ENCODE measurements around the gene ZNF221. TPM values are rescaled to one million over a fixed set of nuclear protein-coding genes. Genes with fewer than 3 reads are reported as not detected.

The ZNF221 gene
- total RNA-seq, 1 experiment from 2014 or later: 6.2 TPM

DNA sequence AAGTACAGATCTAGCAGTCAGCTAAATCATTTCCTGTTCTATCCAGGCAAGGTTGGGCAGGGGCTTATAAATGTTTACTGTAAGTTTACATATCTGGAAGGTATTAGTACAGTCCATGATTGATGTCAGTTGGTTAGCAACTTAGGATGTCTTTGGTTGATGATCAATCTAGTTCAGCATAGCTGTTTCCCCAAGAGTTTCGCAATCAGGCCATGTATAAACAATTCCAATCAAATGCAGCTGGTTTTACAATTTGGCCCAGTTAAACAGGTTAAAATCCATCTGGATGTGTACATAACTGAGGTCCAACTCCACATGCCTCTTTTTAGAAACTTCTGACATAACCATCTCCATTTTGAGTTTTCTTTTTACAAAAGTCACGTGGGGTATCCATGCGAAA, 6.9 kb downstream of the ZNF221 start:
- Mint-ChIP-seq H3K36me3 (ENCODE audit: insufficient read depth, unreplicated experiment) (no peaks in the 10 kb centered on the region), H3K9me3 (ENCODE audit: unreplicated experiment) (peaks cover 27% of the 10 kb centered on the region), H3K4me1 (ENCODE audit: low read depth, unreplicated experiment) (no peaks in the 10 kb centered on the region), H3K27me3 (ENCODE audit: insufficient read depth, unreplicated experiment) (no peaks in the 10 kb centered on the region), H3K27ac (ENCODE audit: unreplicated experiment) (no peak overlapping the region), H3K4me3 (ENCODE audit: unreplicated experiment) (no peak overlapping the region)
- Histone ChIP-seq H3K36me3 (ENCODE audit: control insufficient read depth, insufficient read depth, low read length) (no peaks in the 10 kb centered on the region; the same call in 1 of the 2 replicates), H3K9me3 (no peaks in the 10 kb centered on the region), H3K4me3 (ENCODE audit: low read depth, low read length) (no peak overlapping the region), H3K4me1 (peaks cover 4% of the 10 kb centered on the region; the same call in 1 of the 2 replicates), H3K27me3 (replicated peaks; ENCODE audit: control insufficient read depth, insufficient read depth, low read length) (no peaks in the 10 kb centered on the region; the same call in 1 of the 2 replicates)
- BruUV-seq (replicated peaks): no TSS peak
- POLR2A ChIA-PET: interaction anchor here (0.5 kb wide), 1 partner anchor 21 kb away, joined by 3 read pairs; no protein-coding TSS in a partner anchor
- TF ChIP-seq, protein P1, sequence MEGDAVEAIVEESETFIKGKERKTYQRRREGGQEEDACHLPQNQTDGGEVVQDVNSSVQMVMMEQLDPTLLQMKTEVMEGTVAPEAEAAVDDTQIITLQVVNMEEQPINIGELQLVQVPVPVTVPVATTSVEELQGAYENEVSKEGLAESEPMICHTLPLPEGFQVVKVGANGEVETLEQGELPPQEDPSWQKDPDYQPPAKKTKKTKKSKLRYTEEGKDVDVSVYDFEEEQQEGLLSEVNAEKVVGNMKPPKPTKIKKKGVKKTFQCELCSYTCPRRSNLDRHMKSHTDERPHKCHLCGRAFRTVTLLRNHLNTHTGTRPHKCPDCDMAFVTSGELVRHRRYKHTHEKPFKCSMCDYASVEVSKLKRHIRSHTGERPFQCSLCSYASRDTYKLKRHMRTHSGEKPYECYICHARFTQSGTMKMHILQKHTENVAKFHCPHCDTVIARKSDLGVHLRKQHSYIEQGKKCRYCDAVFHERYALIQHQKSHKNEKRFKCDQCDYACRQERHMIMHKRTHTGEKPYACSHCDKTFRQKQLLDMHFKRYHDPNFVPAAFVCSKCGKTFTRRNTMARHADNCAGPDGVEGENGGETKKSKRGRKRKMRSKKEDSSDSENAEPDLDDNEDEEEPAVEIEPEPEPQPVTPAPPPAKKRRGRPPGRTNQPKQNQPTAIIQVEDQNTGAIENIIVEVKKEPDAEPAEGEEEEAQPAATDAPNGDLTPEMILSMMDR (IDR thresholded peaks at IDR 0.05; ENCODE audit: insufficient read depth in 1 of 2, low read depth in 1 of 2, low read length in 1 of 2, severe bottlenecking in 1 of 2, unreplicated experiment in 1 of 2): no peak
- intact Hi-C loops (cut with micrococcal nuclease; ENCODE audit: unreplicated experiment): loop anchor here (10.0 kb wide), 1 partner anchor 97 kb away; the partner anchor contains the start of gene ZNF223
- DNase-seq: peak in 1 of 2 experiments; percentile 6
- CTCF ChIA-PET: interaction anchor here (0.7 kb wide), 1 partner anchor 137 kb away, joined by 7 read pairs; no protein-coding TSS in a partner anchor

DNA sequence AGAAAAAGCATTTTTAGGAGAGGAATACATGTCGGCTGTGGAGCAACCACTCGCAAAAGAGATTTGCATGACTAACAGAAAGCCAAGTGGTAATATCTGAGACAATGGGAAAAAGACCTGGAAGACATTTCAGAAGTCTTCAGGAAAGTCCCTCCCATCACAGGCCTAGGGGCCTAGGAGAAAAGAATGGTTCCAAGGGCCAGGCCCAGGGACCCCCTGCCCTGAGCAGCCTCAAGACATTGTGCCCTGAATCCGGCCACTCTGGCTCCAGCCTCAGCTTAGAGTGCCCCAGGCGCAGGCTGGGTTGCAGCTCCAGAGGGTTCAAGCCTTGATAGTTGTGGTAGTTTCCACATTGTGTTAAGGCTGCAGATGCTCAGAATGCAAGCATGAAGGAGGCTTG, 9.4 kb downstream of the ZNF221 start:
- H3K9me3 ChIP-seq: peaks cover 19% of the 10 kb centered on the region; the same call in 1 of the 2 replicates
- H3K4me3 ChIP-seq (ENCODE audit: low read depth, low read length): no peak overlapping the region
- intact Hi-C loops (cut with micrococcal nuclease; ENCODE audit: unreplicated experiment): no loop called here
- Mint-ChIP-seq H3K4me1 (ENCODE audit: low read depth, unreplicated experiment) (no peaks in the 10 kb centered on the region), H3K36me3 (ENCODE audit: insufficient read depth, unreplicated experiment) (peaks cover 14% of the 10 kb centered on the region), H3K9me3 (ENCODE audit: unreplicated experiment) (peaks cover 50% of the 10 kb centered on the region), H3K4me3 (ENCODE audit: unreplicated experiment) (no peak overlapping the region), H3K27ac (ENCODE audit: unreplicated experiment) (no peak overlapping the region), H3K27me3 (ENCODE audit: insufficient read depth, unreplicated experiment) (no peaks in the 10 kb centered on the region)
- no peaks in the 10 kb centered on the region for H3K36me3 ChIP-seq (ENCODE audit: control insufficient read depth, insufficient read depth, low read length)
- BruUV-seq (replicated peaks): no TSS peak
- POLR2A ChIA-PET: no interaction called here
- TF ChIP-seq, protein P1 (IDR thresholded peaks at IDR 0.05; ENCODE audit: insufficient read depth in 1 of 2, low read depth in 1 of 2, low read length in 1 of 2, severe bottlenecking in 1 of 2, unreplicated experiment in 1 of 2): no peak
- H3K4me1 ChIP-seq: peaks cover 4% of the 10 kb centered on the region; the same call in 1 of the 2 replicates
- CTCF ChIA-PET: no interaction called here
- no peak for DNase-seq
- H3K27me3 ChIP-seq (replicated peaks; ENCODE audit: control insufficient read depth, insufficient read depth, low read length): no peaks in the 10 kb centered on the region; the same call in 1 of the 2 replicates

DNA sequence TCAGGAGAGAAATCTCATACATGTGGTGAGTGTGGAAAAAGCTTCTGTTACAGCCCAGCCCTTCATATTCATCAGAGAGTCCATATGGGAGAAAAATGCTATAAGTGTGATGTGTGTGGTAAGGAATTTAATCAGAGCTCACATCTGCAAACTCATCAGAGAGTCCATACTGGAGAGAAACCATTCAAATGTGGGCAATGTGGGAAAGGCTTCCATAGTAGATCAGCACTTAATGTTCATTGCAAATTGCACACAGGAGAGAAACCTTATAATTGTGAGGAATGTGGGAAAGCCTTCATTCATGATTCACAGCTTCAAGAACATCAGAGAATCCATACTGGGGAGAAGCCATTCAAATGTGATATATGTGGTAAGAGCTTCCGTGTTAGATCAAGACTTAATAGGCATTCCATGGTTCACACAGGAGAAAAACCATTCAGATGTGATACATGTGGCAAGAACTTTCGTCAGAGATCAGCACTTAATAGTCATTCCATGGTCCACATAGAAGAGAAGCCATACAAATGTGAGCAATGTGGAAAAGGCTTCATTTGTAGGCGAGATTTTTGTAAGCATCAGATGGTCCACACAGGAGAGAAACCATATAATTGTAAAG, 15.2 kb downstream of the ZNF221 start:
- no peak overlapping the region for H3K4me3 ChIP-seq (ENCODE audit: low read depth, low read length)
- peaks cover 45% of the 10 kb centered on the region for H3K36me3 Mint-ChIP-seq (ENCODE audit: insufficient read depth, unreplicated experiment)
- peaks cover 65% of the 10 kb centered on the region for H3K9me3 Mint-ChIP-seq (ENCODE audit: unreplicated experiment)

More for the DNA sequence above, 15.2 kb downstream of the ZNF221 start:
- H3K27me3 Mint-ChIP-seq (ENCODE audit: insufficient read depth, unreplicated experiment): no peaks in the 10 kb centered on the region
- POLR2A ChIA-PET: no interaction called here
- H3K9me3 ChIP-seq: peaks cover 60% of the 10 kb centered on the region
- no peak overlapping the region for H3K4me3 Mint-ChIP-seq (ENCODE audit: unreplicated experiment)
- H3K4me1 Mint-ChIP-seq (ENCODE audit: low read depth, unreplicated experiment): no peaks in the 10 kb centered on the region
- no peak overlapping the region for H3K27ac Mint-ChIP-seq (ENCODE audit: unreplicated experiment)
- no peaks in the 10 kb centered on the region for H3K4me1 ChIP-seq
- TF ChIP-seq, protein P1 (IDR thresholded peaks at IDR 0.05; ENCODE audit: insufficient read depth in 1 of 2, low read depth in 1 of 2, low read length in 1 of 2, severe bottlenecking in 1 of 2, unreplicated experiment in 1 of 2): no peak
- no peak for DNase-seq
- CTCF ChIA-PET: no interaction called here
- intact Hi-C loops (cut with micrococcal nuclease; ENCODE audit: unreplicated experiment): no loop called here
- peaks cover 6% of the 10 kb centered on the region for H3K36me3 ChIP-seq (ENCODE audit: control insufficient read depth, insufficient read depth, low read length)
- BruUV-seq (replicated peaks): no TSS peak
- H3K27me3 ChIP-seq (replicated peaks; ENCODE audit: control insufficient read depth, insufficient read depth, low read length): no peaks in the 10 kb centered on the region; the same call in 1 of the 2 replicates
